ENCODE measurements around the gene ACTN1.

GRCh38 chr14:68979021-68979721 is at the start of gene ACTN1:
- TF ChIP-seq POLR2AphosphoS5 (IDR thresholded peaks at IDR 0.05; ENCODE audit: low read depth, low read length) = no peak
- no peak for TF ChIP-seq POLR2A (IDR thresholded peaks at IDR 0.05; ENCODE audit: low read depth, low read length)
- TF ChIP-seq TAF1 (IDR thresholded peaks at IDR 0.05; ENCODE audit: low read depth, low read length) = no peak
- TF ChIP-seq POU2F2 (IDR thresholded peaks at IDR 0.05; ENCODE audit: low read depth, low read length) = no peak
- TF ChIP-seq SPI1 (IDR thresholded peaks at IDR 0.05; ENCODE audit: low read depth, low read length) = no peak
